ENCODE results near the gene HPD. TPM values are rescaled to one million over a fixed set of nuclear protein-coding genes. Genes with fewer than 3 reads are reported as not detected.

HPD gene
- total RNA-seq, 1 donor from 2014 or later = 0.92 TPM

- Mint-ChIP-seq H3K27ac (peak overlapping the region; percentile 96), H3K36me3 (peaks cover 18% of the 10 kb centered on the region), H3K4me3 (peak overlapping the region; percentile 92), H3K9me3 (no peaks in the 10 kb centered on the region), H3K27me3 (peaks cover 5% of the 10 kb centered on the region), H3K4me1 (ENCODE audit: unreplicated experiment) (peaks cover 25% of the 10 kb centered on the region)
- peak; percentile 86 for DNase-seq (ENCODE audit: extremely low spot score, unreplicated experiment)
- no peak for TF ChIP-seq CTCF (conservative IDR thresholded peaks at IDR 0.05)
Measured at GRCh38 chr12:121799842-121800693, 58.6 kb downstream of the HPD start.

GRCh38 chr12:121799156-121799841 lies 59.4 kb downstream of the HPD start:
- DNase-seq (ENCODE audit: extremely low spot score, unreplicated experiment) = no peak
- Mint-ChIP-seq H3K27me3 (peaks cover 5% of the 10 kb centered on the region), H3K4me1 (ENCODE audit: unreplicated experiment) (peaks cover 33% of the 10 kb centered on the region)

GRCh38 chr12:121798787-121799155 lies 59.9 kb downstream of the HPD start:
- H3K9me3 Mint-ChIP-seq = no peaks in the 10 kb centered on the region
- H3K4me1 Mint-ChIP-seq (ENCODE audit: unreplicated experiment) = peaks cover 35% of the 10 kb centered on the region
- peak overlapping the region; percentile 92 for H3K4me3 Mint-ChIP-seq
- H3K27ac Mint-ChIP-seq = peak overlapping the region; percentile 96
- TF ChIP-seq CTCF (conservative IDR thresholded peaks at IDR 0.05) = no peak
- H3K27me3 Mint-ChIP-seq = peaks cover 5% of the 10 kb centered on the region
- peaks cover 18% of the 10 kb centered on the region for H3K36me3 Mint-ChIP-seq
- no peak for DNase-seq (ENCODE audit: extremely low spot score, unreplicated experiment)

More at GRCh38 chr12:121799156-121799841, 59.4 kb downstream of the HPD start:
- Mint-ChIP-seq H3K36me3 (peaks cover 18% of the 10 kb centered on the region), H3K9me3 (no peaks in the 10 kb centered on the region), H3K27ac (peak overlapping the region; percentile 96), H3K4me3 (peak overlapping the region; percentile 92)
- no peak for TF ChIP-seq CTCF (conservative IDR thresholded peaks at IDR 0.05)

GRCh38 chr12:121797937-121798786 lies 60.5 kb downstream of the HPD start:
- Mint-ChIP-seq H3K9me3 (no peaks in the 10 kb centered on the region), H3K27me3 (peaks cover 5% of the 10 kb centered on the region), H3K36me3 (peaks cover 18% of the 10 kb centered on the region), H3K4me3 (peak overlapping the region; percentile 92), H3K4me1 (ENCODE audit: unreplicated experiment) (peaks cover 35% of the 10 kb centered on the region), H3K27ac (peak overlapping the region; percentile 96)
- DNase-seq (ENCODE audit: extremely low spot score, unreplicated experiment) = no peak
- no peak for TF ChIP-seq CTCF (conservative IDR thresholded peaks at IDR 0.05)

Measured in type B pancreatic cell (in vitro differentiated cells).